ENCODE data around the gene ERV3-1. TPM values are rescaled to one million over a fixed set of nuclear protein-coding genes. Genes with fewer than 3 reads are reported as not detected.

ERV3-1 gene
- total and polyA plus RNA-seq, 2 donors (not counting 3 experiments of a cell fraction or from before 2014, with no cell fraction given) = 28.4 to 29.6 TPM

DNA sequence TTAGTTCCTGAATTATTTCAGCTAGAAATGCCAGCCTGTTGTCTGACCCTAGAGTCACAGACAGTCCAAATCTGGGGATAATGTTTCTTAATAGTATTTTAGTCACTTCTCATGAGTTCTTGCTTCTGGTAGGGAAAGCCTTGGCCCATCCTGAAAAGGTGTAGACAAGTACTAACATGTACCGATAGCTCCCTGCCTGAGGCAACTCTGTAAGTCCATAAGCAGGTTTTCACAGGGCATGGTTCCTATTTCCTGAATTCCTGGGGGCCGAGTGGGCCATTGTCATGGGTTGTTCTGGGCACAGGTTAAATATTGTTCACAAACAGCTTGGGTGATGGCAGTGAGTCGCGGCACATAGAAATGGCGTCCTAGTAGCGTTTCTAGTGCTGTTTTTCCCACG, 12.6 kb downstream of the ERV3-1 start:
- DNase-seq (ENCODE audit: low read depth, low spot score) (no peak), FAIRE-seq (no peak)
- H3K9me1 ChIP-seq (replicated peaks; ENCODE audit: control insufficient read depth, extremely low read depth, insufficient read depth, low read length) = no peaks in the 10 kb centered on the region
- peaks cover 4% of the 10 kb centered on the region for H3K4me1 ChIP-seq (ENCODE audit: control insufficient read depth, extremely low read depth, insufficient read depth, low read length)
- intact Hi-C loops (cut with micrococcal nuclease) (no loop called here), dilution Hi-C loops (cut with MboI; ENCODE audit: extremely low pct_ligation_motif_present, low sequenced_read_pairs) (no loop called here)
- no peak overlapping the region for H3K27ac ChIP-seq (ENCODE audit: insufficient read depth, low read depth, low read length)
- no peak overlapping the region for H3K9ac ChIP-seq (replicated peaks; ENCODE audit: extremely low read depth, insufficient read depth, low read length)
- ChIA-PET CTCF (no interaction called here), POLR2A (no interaction called here)
- H3K79me2 ChIP-seq (ENCODE audit: control insufficient read depth, insufficient read depth, low read length) = no peaks in the 10 kb centered on the region
- peaks cover 7% of the 10 kb centered on the region for H3K9me3 ChIP-seq (replicated peaks; ENCODE audit: control insufficient read depth, insufficient read depth, low read length)
- BruUV-seq (replicated peaks) = no TSS peak
- no peak overlapping the region for H2AFZ ChIP-seq (ENCODE audit: low read depth, low read length)
- no peaks in the 10 kb centered on the region for H4K20me1 ChIP-seq (replicated peaks; ENCODE audit: control insufficient read depth, extremely low read depth, insufficient read depth, low read length)
- no peaks in the 10 kb centered on the region for H3K27me3 ChIP-seq (ENCODE audit: control insufficient read depth in 2 of 2, insufficient read depth in 2 of 2, low read length in 2 of 2)
- H3K4me3 ChIP-seq (replicated peaks in 1 of 3; ENCODE audit: insufficient read depth in 1 of 3, low read depth in 1 of 3, low read length in 3 of 3) = no peak overlapping the region
- TF ChIP-seq GATA2 (IDR thresholded peaks at IDR 0.05; ENCODE audit: insufficient read depth, insufficient read length, low read depth, low read length) (no peak), JUN (IDR thresholded peaks at IDR 0.05; ENCODE audit: borderline replicate concordance, insufficient read depth, insufficient read length, low read depth) (no peak), MYC (IDR thresholded peaks at IDR 0.05; ENCODE audit: low read depth, low read length) (no peak), EZH2 (IDR thresholded peaks at IDR 0.05; ENCODE audit: borderline replicate concordance, low read depth, low read length, severe bottlenecking) (no peak), POLR2A (IDR thresholded peaks at IDR 0.05; ENCODE audit: low read depth, low read length) (no peak), FOS (IDR thresholded peaks at IDR 0.05; ENCODE audit: borderline replicate concordance, insufficient read depth, low read length) (no peak), POLR2AphosphoS5 (IDR thresholded peaks at IDR 0.05; ENCODE audit: insufficient read depth, low read depth, low read length) (no peak)
- TF ChIP-seq, protein P1, sequence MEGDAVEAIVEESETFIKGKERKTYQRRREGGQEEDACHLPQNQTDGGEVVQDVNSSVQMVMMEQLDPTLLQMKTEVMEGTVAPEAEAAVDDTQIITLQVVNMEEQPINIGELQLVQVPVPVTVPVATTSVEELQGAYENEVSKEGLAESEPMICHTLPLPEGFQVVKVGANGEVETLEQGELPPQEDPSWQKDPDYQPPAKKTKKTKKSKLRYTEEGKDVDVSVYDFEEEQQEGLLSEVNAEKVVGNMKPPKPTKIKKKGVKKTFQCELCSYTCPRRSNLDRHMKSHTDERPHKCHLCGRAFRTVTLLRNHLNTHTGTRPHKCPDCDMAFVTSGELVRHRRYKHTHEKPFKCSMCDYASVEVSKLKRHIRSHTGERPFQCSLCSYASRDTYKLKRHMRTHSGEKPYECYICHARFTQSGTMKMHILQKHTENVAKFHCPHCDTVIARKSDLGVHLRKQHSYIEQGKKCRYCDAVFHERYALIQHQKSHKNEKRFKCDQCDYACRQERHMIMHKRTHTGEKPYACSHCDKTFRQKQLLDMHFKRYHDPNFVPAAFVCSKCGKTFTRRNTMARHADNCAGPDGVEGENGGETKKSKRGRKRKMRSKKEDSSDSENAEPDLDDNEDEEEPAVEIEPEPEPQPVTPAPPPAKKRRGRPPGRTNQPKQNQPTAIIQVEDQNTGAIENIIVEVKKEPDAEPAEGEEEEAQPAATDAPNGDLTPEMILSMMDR (IDR thresholded peaks at IDR 0.05; ENCODE audit: extremely low read depth in 1 of 2, insufficient read depth in 1 of 2, low read depth in 1 of 2, low read length in 2 of 2) = no peak
- TF ChIP-seq, protein P2, sequence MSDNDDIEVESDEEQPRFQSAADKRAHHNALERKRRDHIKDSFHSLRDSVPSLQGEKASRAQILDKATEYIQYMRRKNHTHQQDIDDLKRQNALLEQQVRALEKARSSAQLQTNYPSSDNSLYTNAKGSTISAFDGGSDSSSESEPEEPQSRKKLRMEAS (IDR thresholded peaks at IDR 0.05; ENCODE audit: insufficient read depth, insufficient read length) = no peak
- H3K4me2 ChIP-seq (ENCODE audit: insufficient read depth, low read length) = no peak overlapping the region
- H3K36me3 ChIP-seq (ENCODE audit: control insufficient read depth in 2 of 2, extremely low read depth in 1 of 2, insufficient read depth in 2 of 2, low read length in 2 of 2) = no peaks in the 10 kb centered on the region
